H9 (cell line): Measurements from ENCODE around the gene CTR9. TPM values are rescaled to one million over a fixed set of nuclear protein-coding genes. Genes with fewer than 3 reads are reported as not detected.

Experiments used
- DNase-seq: peaks from one replicate; pipeline ENCODE4 v3.0.0-alpha.2; 2017
- H2AFZ ChIP-seq: one replicate; pipeline ENCODE4 v1.6.1; 2013; ENCODE audit warnings: mild to moderate bottlenecking, low read length, control low read depth, moderate library complexity
- H2AK5ac ChIP-seq: 2 replicates; pipeline ENCODE4 v1.6.1; 2013; ENCODE audit warnings: low read length, control low read depth, mixed read lengths; ENCODE audit not compliant: insufficient read length
- H2BK120ac ChIP-seq: one replicate; pipeline ENCODE4 v1.6.1; 2013; ENCODE audit warnings: low read depth, mild to moderate bottlenecking, low read length, control low read depth, inconsistent platforms; ENCODE audit not compliant: poor library complexity, severe bottlenecking
- H2BK12ac ChIP-seq: 2 replicates; pipeline ENCODE4 v1.6.1; 2013; ENCODE audit warnings: low read length, control low read depth, mixed read lengths, low read depth; ENCODE audit not compliant: insufficient read length
- H2BK15ac ChIP-seq: 2 replicates; pipeline ENCODE4 v1.6.1; 2013; ENCODE audit warnings: low read depth, low read length, control low read depth
- H2BK20ac ChIP-seq: one replicate; pipeline ENCODE4 v1.6.1; 2013; ENCODE audit warnings: low read depth, mild to moderate bottlenecking, low read length, control low read depth, inconsistent platforms; ENCODE audit not compliant: poor library complexity, severe bottlenecking
- H2BK5ac ChIP-seq: 2 replicates; pipeline ENCODE4 v1.6.1; 2013; ENCODE audit warnings: low read length, control low read depth, mixed read lengths; ENCODE audit not compliant: insufficient read length
- H3K14ac ChIP-seq: 2 replicates; pipeline ENCODE4 v1.6.1; 2013; ENCODE audit warnings: low read length, control low read depth; ENCODE audit not compliant: insufficient read depth
- H3K18ac ChIP-seq: 2 replicates; pipeline ENCODE4 v1.6.1; 2013; ENCODE audit warnings: low read depth, mild to moderate bottlenecking, mixed read lengths, low read length, control low read depth; ENCODE audit not compliant: insufficient read length
- H3K23ac ChIP-seq: 2 replicates; pipeline ENCODE4 v1.6.1; 2013; ENCODE audit warnings: low read length, control low read depth, mixed read lengths, low read depth; ENCODE audit not compliant: insufficient read length
- H3K23me2 ChIP-seq: 2 replicates; pipeline ENCODE4 v1.6.1; 2013; ENCODE audit warnings: low read depth, mild to moderate bottlenecking, mixed read lengths, low read length, control low read depth; ENCODE audit not compliant: insufficient read length, poor library complexity, severe bottlenecking
- H3K27ac ChIP-seq: 2 replicates; pipeline ENCODE4 v1.5.1; 2013; ENCODE audit warnings: low read length, control low read depth, mixed read lengths, low read depth; ENCODE audit not compliant: insufficient read length
- H3K27me3 ChIP-seq: 2 replicates; pipeline ENCODE4 v1.6.1; 2013; ENCODE audit warnings: low read length, control low read depth, inconsistent platforms; ENCODE audit not compliant: insufficient read depth
- H3K4ac ChIP-seq: 2 replicates; pipeline ENCODE4 v1.6.1; 2013; ENCODE audit warnings: low read depth, mild to moderate bottlenecking, control low read depth, inconsistent platforms, low read length, moderate library complexity
- H3K4me1 ChIP-seq: 2 replicates; pipeline ENCODE4 v1.6.1; 2013; ENCODE audit warnings: low read length, control low read depth, inconsistent platforms; ENCODE audit not compliant: insufficient read depth
- H3K4me2 ChIP-seq: 2 replicates; pipeline ENCODE4 v1.6.1; 2013; ENCODE audit warnings: low read length, control low read depth, mixed read lengths; ENCODE audit not compliant: insufficient read length, insufficient read depth
- H3K56ac ChIP-seq: 2 replicates; pipeline ENCODE4 v1.6.1; 2013; ENCODE audit warnings: low read depth, mild to moderate bottlenecking, mixed read lengths, low read length, control low read depth; ENCODE audit not compliant: insufficient read length
- H3K79me1 ChIP-seq: 2 replicates; pipeline ENCODE4 v1.6.1; 2013; ENCODE audit warnings: low read depth, mild to moderate bottlenecking, moderate library complexity, low read length, control low read depth, inconsistent platforms; ENCODE audit not compliant: insufficient read depth, poor library complexity, severe bottlenecking
- H3K79me2 ChIP-seq: 2 replicates; pipeline ENCODE4 v1.6.1; 2013; ENCODE audit warnings: low read length, control low read depth, inconsistent platforms; ENCODE audit not compliant: insufficient read depth
- H3K9ac ChIP-seq: 2 replicates; pipeline ENCODE4 v1.6.1; 2013; ENCODE audit warnings: low read length, control low read depth, mixed read lengths; ENCODE audit not compliant: insufficient read length; ENCODE audit errors: extremely low read depth
- H3K9me3 ChIP-seq: one replicate; pipeline ENCODE4 v1.6.1; 2013; ENCODE audit warnings: low read depth, low read length, inconsistent platforms; ENCODE audit not compliant: control insufficient read depth
- H3T11ph ChIP-seq: one replicate; pipeline ENCODE4 v1.6.1; 2013; ENCODE audit warnings: mild to moderate bottlenecking, low read length, control low read depth, inconsistent platforms
- H4K20me1 ChIP-seq: one replicate; pipeline ENCODE4 v1.6.1; 2013; ENCODE audit not compliant: control insufficient read depth, insufficient read length, insufficient read depth
- H4K5ac ChIP-seq: 2 replicates; pipeline ENCODE4 v1.6.1; 2013; ENCODE audit warnings: low read depth, mild to moderate bottlenecking, mixed read lengths, low read length, control low read depth; ENCODE audit not compliant: insufficient read length
- H4K8ac ChIP-seq: replicated peaks from 2 replicates; pipeline ENCODE4 v1.6.1; 2013; ENCODE audit warnings: low read length, control low read depth, mixed read lengths, low read depth; ENCODE audit not compliant: insufficient read length
- H4K91ac ChIP-seq: 2 replicates; pipeline ENCODE4 v1.6.1; 2013; ENCODE audit warnings: low read depth, mild to moderate bottlenecking, moderate library complexity, mixed read lengths, low read length, control low read depth; ENCODE audit not compliant: insufficient read length
- H3K27ac Mint-ChIP-seq, 3 experiments: 2 replicates in 2 of 3; 3 replicates in 1 of 3; pipeline ENCODE4 v1.8.0; 2020 to 2021; ENCODE audit warnings: mixed read lengths in 3 of 3, mild to moderate bottlenecking in 1 of 3, moderate library complexity in 1 of 3
- H3K27me3 Mint-ChIP-seq: 2 replicates; pipeline ENCODE4 v1.8.0; 2021; ENCODE audit warnings: low read depth, mild to moderate bottlenecking, moderate library complexity, mixed read lengths
- H3K36me3 Mint-ChIP-seq, 3 experiments: 2 replicates in 2 of 3; 3 replicates in 1 of 3; pipeline ENCODE4 v1.8.0; 2020 to 2021; ENCODE audit warnings: low read depth in 3 of 3, mixed read lengths in 3 of 3; ENCODE audit not compliant: insufficient read depth in 1 of 3
- H3K4me1 Mint-ChIP-seq, 2 experiments: 2 replicates each; pipeline ENCODE4 v1.8.0; 2020; ENCODE audit warnings: mixed read lengths in 2 of 2
- H3K4me3 Mint-ChIP-seq, 2 experiments: 2 replicates in 1 of 2; 3 replicates in 1 of 2; pipeline ENCODE4 v1.8.0; 2020 to 2021; ENCODE audit warnings: mild to moderate bottlenecking in 2 of 2, mixed read lengths in 2 of 2, moderate library complexity in 1 of 2
- H3K9me3 Mint-ChIP-seq, 2 experiments: 2 replicates in 1 of 2; 3 replicates in 1 of 2; pipeline ENCODE4 v1.8.0; 2020; ENCODE audit warnings: mild to moderate bottlenecking in 2 of 2, mixed read lengths in 2 of 2, moderate library complexity in 1 of 2
- CTCF ChIP-seq: fragments of 200-600 bp; sonication (generic); conservative IDR thresholded peaks from 3 replicates; pipeline ENCODE4 v1.8.0; 2021; ENCODE audit warnings: antibody characterized with exemption, mild to moderate bottlenecking
- WGBS: extraction: QIAGEN DNeasy Blood & Tissue Kit; methylation state at CpG from one replicate; pipeline ENCODE4 v1.1.7; 2013; ENCODE audit warnings: missing lambda C conversion rate, low lambda C conversion rate, mixed read lengths; ENCODE audit not compliant: insufficient read length; ENCODE audit errors: extremely low coverage; 5-methylcytosine and 5-hydroxymethylcytosine counted together
- total RNA-seq: library from RNA; stranded (reverse); gene quantifications from 2 replicates; pipeline ENCODE4 v1.2.1, GENCODE V29; 2021

CTR9 gene
- total RNA-seq, 1 experiment from 2014 or later = 37.5 TPM

GRCh38 chr11:10793470-10794255 lies 42.6 kb downstream of the CTR9 start:
- H3K9me3 ChIP-seq = no peaks in the 10 kb centered on the region
- H3K4ac ChIP-seq = no peak overlapping the region
- WGBS = no CpG with 5 or more reads among the region's 11 CpGs
- no peak overlapping the region for H4K8ac ChIP-seq
- Mint-ChIP-seq H3K4me1 (peaks cover 6 to 8% of the 10 kb centered on the region in 2 experiments), H3K36me3 (peaks cover 15 to 29% (median 21%) of the 10 kb centered on the region in 3 experiments; a peak in 6 of 7 replicates), H3K9me3 (no peaks in the 10 kb centered on the region), H3K27ac (no peak overlapping the region), H3K4me3 (no peak overlapping the region), H3K27me3 (peaks cover 10% of the 10 kb centered on the region)
- H3K14ac ChIP-seq = no peak overlapping the region
- no peaks in the 10 kb centered on the region for H3K27me3 ChIP-seq
- H2BK20ac ChIP-seq = no peak overlapping the region
- no peaks in the 10 kb centered on the region for H4K20me1 ChIP-seq
- H3K23me2 ChIP-seq = no peaks in the 10 kb centered on the region
- no peak for TF ChIP-seq CTCF
- H3K79me1 ChIP-seq = no peaks in the 10 kb centered on the region
- no peak overlapping the region for H3K4me2 ChIP-seq
- DNase-seq = no peak
- H3K9ac ChIP-seq = no peak overlapping the region
- H2BK12ac ChIP-seq = no peak overlapping the region
- no peak overlapping the region for H3K18ac ChIP-seq
- H3K56ac ChIP-seq = no peak overlapping the region
- no peak overlapping the region for H2BK120ac ChIP-seq
- H4K5ac ChIP-seq = no peak overlapping the region
- H2AFZ ChIP-seq = no peak overlapping the region
- no peak overlapping the region for H3T11ph ChIP-seq
- no peak overlapping the region for H3K27ac ChIP-seq
- no peak overlapping the region for H2AK5ac ChIP-seq
- no peak overlapping the region for H3K23ac ChIP-seq
- no peak overlapping the region for H2BK15ac ChIP-seq
- no peaks in the 10 kb centered on the region for H3K4me1 ChIP-seq
- H3K79me2 ChIP-seq = no peaks in the 10 kb centered on the region
- no peak overlapping the region for H2BK5ac ChIP-seq
- no peak overlapping the region for H4K91ac ChIP-seq
